GM12801 (cell line): ENCODE data around the gene BCAM.

ENCODE experiments used
- CTCF ChIP-seq: IDR thresholded peaks from one replicate; pipeline ENCODE4 v1.5.1; 2011; ENCODE audit warnings: control low read depth; ENCODE audit not compliant: insufficient read length; ENCODE audit errors: extremely low read depth

BCAM gene

GRCh38 chr19:44809577-44810233 lies 802 bp downstream of the BCAM start:
- TF ChIP-seq CTCF, result no peak

- TF ChIP-seq CTCF, result no peak
These were observed 1.6 kb downstream of the BCAM start for GRCh38 chr19:44810234-44811121.

GRCh38 chr19:44811122-44811419 lies 2.2 kb downstream of the BCAM start:
- no peak for TF ChIP-seq CTCF

GRCh38 chr19:44812142-44812718 lies 3.3 kb downstream of the BCAM start:
- TF ChIP-seq CTCF, result no peak

- TF ChIP-seq CTCF, result no peak
These were observed 4.4 kb downstream of the BCAM start for GRCh38 chr19:44813070-44813840.

- TF ChIP-seq CTCF, result no peak
These were observed 5.1 kb downstream of the BCAM start for GRCh38 chr19:44813841-44814470.
